DOHH2 (cell line): ENCODE data around the gene TMPO.
"Not testable (repeated sequence)": the region's sequence is repeated elsewhere in the genome, so short reads cannot be mapped to it uniquely, and the experiment has no call there.

Experiments
- H3F3A ChIP-seq: fragments of 200-600 bp; sonication (generic), shearing (Covaris generic); 2 replicates; pipeline ENCODE4 v1.6.0; 2016; ENCODE audit warnings: antibody characterized with exemption, mild to moderate bottlenecking; ENCODE audit not compliant: control insufficient read depth, insufficient read depth
- H3K27ac ChIP-seq: fragments of 200-600 bp; sonication (generic); 2 replicates; pipeline ENCODE4 v1.5.1; 2014; ENCODE audit warnings: low read depth, mild to moderate bottlenecking, low read length, moderate library complexity
- H3K27me3 ChIP-seq: fragments of 200-600 bp; sonication (generic); 2 replicates; pipeline ENCODE4 v1.6.1; 2014; ENCODE audit warnings: mild to moderate bottlenecking, low read length, mixed read lengths; ENCODE audit not compliant: control insufficient read depth
- H3K36me3 ChIP-seq: fragments of 200-600 bp; sonication (generic); 2 replicates; pipeline ENCODE4 v1.6.1; 2014; ENCODE audit warnings: mild to moderate bottlenecking, low read length, moderate library complexity, mixed read lengths; ENCODE audit not compliant: control insufficient read depth
- H3K4me1 ChIP-seq: fragments of 200-600 bp; sonication (generic); 2 replicates; pipeline ENCODE4 v1.6.1; 2014; ENCODE audit warnings: mild to moderate bottlenecking, low read length, mixed read lengths; ENCODE audit not compliant: control insufficient read depth
- H3K4me2 ChIP-seq: fragments of 200-600 bp; sonication (generic); 2 replicates; pipeline ENCODE4 v1.6.0; 2014; ENCODE audit warnings: mild to moderate bottlenecking, low read length, moderate library complexity
- H3K4me3 ChIP-seq: fragments of 200-600 bp; sonication (generic); 2 replicates; pipeline ENCODE4 v1.5.1; 2014; ENCODE audit warnings: mild to moderate bottlenecking, low read length, mixed read lengths
- H3K79me2 ChIP-seq: fragments of 200-600 bp; sonication (generic); 2 replicates; pipeline ENCODE4 v1.6.1; 2014; ENCODE audit warnings: mild to moderate bottlenecking, low read length, mixed read lengths; ENCODE audit not compliant: control insufficient read depth
- H3K9me2 ChIP-seq: fragments of 200-600 bp; sonication (generic); replicated peaks from 2 replicates; pipeline ENCODE4 v1.6.1; 2014; ENCODE audit warnings: mild to moderate bottlenecking, low read length, mixed read lengths; ENCODE audit not compliant: control insufficient read depth
- H3K9me3 ChIP-seq: fragments of 200-600 bp; sonication (generic); 2 replicates; pipeline ENCODE4 v1.6.1; 2014; ENCODE audit warnings: antibody characterized with exemption, low read length, mixed read lengths; ENCODE audit not compliant: control insufficient read depth, insufficient read depth
- H4K20me1 ChIP-seq: fragments of 200-600 bp; sonication (generic); 2 replicates; pipeline ENCODE4 v1.6.0; 2014; ENCODE audit warnings: low read depth, mild to moderate bottlenecking, antibody characterized with exemption, low read length, moderate library complexity; ENCODE audit not compliant: control insufficient read depth, insufficient read depth
- CTCF ChIP-seq: fragments of 200-600 bp; sonication (generic); IDR thresholded peaks from one replicate; pipeline ENCODE4 v1.5.1; 2014; ENCODE audit warnings: antibody characterized with exemption, mild to moderate bottlenecking, low read depth, low read length; ENCODE audit not compliant: poor library complexity, severe bottlenecking
- EZH2phosphoT487 ChIP-seq: fragments of 200-600 bp; sonication (generic); IDR thresholded peaks from 2 replicates; pipeline ENCODE4 v1.6.1; 2017; ENCODE audit warnings: borderline replicate concordance, mild to moderate bottlenecking, antibody characterized with exemption, low read length, moderate library complexity, mixed read lengths

TMPO gene

GRCh38 chr12:98549371-98550110, 34.2 kb downstream of the TMPO start:
- Histone ChIP-seq H3K9me3 (no peaks in the 10 kb centered on the region), H3K9me2 (no peaks in the 10 kb centered on the region), H3K27ac (no peak overlapping the region), H3K4me1 (no peaks in the 10 kb centered on the region), H3K4me2 (no peak overlapping the region), H3K27me3 (no peaks in the 10 kb centered on the region), H3K79me2 (0 out of 2 replicates have a peak, but pooled peaks cover 3% of the 10 kb centered on the region), H3K36me3 (peaks cover 63% of the 10 kb centered on the region), H4K20me1 (no peaks in the 10 kb centered on the region), H3F3A (peaks cover 59% of the 10 kb centered on the region), H3K4me3 (no peak overlapping the region)
- TF ChIP-seq CTCF (no peak), EZH2phosphoT487 (no peak)

DNA sequence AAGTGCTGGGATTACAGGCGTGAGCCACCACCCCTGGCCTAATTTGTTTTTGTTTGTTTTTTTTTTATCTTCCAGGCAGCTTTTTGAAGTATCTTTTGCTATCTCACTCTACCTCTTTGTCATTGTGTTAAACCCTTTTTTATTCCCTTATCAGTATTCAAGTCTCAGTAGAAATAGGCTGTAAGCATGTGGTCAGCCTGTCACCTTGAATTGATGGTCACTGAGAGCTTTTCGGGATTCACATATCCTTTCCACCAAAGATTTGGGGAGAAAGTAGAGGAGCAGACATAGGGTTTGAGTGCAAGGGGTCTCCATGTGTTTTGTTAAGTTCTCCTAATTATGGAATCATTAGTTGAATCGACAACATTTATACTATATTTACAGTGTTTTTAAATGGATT, 36.4 kb downstream of the TMPO start:
- peaks cover 42% of the 10 kb centered on the region for H3K36me3 ChIP-seq
- H3K4me3 ChIP-seq: no peak overlapping the region
- no peaks in the 10 kb centered on the region for H3K9me3 ChIP-seq
- H3F3A ChIP-seq: peaks cover 59% of the 10 kb centered on the region
- H3K4me2 ChIP-seq: no peak overlapping the region
- no peaks in the 10 kb centered on the region for H3K79me2 ChIP-seq
- no peaks in the 10 kb centered on the region for H3K9me2 ChIP-seq
- H3K27ac ChIP-seq: no peak overlapping the region
- no peaks in the 10 kb centered on the region for H3K27me3 ChIP-seq
- TF ChIP-seq EZH2phosphoT487 (no peak), CTCF (no peak)
- no peaks in the 10 kb centered on the region for H4K20me1 ChIP-seq
- H3K4me1 ChIP-seq: no peaks in the 10 kb centered on the region

- H3F3A ChIP-seq: peaks cover 24% of the 10 kb centered on the region
- not testable (repeated sequence) for H3K27ac ChIP-seq, H3K4me3 ChIP-seq, H3K4me2 ChIP-seq, H3K9me2 ChIP-seq, H3K79me2 ChIP-seq, H4K20me1 ChIP-seq, H3K27me3 ChIP-seq, H3K36me3 ChIP-seq, H3K4me1 ChIP-seq, H3K9me3 ChIP-seq
Measured at GRCh38 chr12:98558097-98558496, 42.7 kb downstream of the TMPO start.

- Histone ChIP-seq H3K4me1 (no peaks in the 10 kb centered on the region), H4K20me1 (no peaks in the 10 kb centered on the region), H3K9me3 (no peaks in the 10 kb centered on the region), H3K27ac (no peak overlapping the region), H3K4me2 (no peak overlapping the region), H3K9me2 (no peaks in the 10 kb centered on the region), H3K27me3 (no peaks in the 10 kb centered on the region), H3K79me2 (no peaks in the 10 kb centered on the region), H3K36me3 (no peaks in the 10 kb centered on the region), H3F3A (peaks cover 16% of the 10 kb centered on the region), H3K4me3 (no peak overlapping the region)
- TF ChIP-seq CTCF: no peak
- no peak for TF ChIP-seq EZH2phosphoT487
Measured at GRCh38 chr12:98559666-98560065, 44.3 kb downstream of the TMPO start.
